GM18498 (cell line): ENCODE measurements around the gene ZNF628.
"Not testable (repeated sequence)": the region's sequence is repeated elsewhere in the genome, so short reads cannot be mapped to it uniquely, and the experiment has no call there.

ENCODE experiments used
- ATAC-seq: cut with Tn5 transposase; IDR thresholded peaks from one replicate; pipeline ENCODE4 v1.9.1; 2021; ENCODE audit warnings: mild to moderate bottlenecking, moderate library complexity; ENCODE audit not compliant: unreplicated experiment

ZNF628 gene

DNA sequence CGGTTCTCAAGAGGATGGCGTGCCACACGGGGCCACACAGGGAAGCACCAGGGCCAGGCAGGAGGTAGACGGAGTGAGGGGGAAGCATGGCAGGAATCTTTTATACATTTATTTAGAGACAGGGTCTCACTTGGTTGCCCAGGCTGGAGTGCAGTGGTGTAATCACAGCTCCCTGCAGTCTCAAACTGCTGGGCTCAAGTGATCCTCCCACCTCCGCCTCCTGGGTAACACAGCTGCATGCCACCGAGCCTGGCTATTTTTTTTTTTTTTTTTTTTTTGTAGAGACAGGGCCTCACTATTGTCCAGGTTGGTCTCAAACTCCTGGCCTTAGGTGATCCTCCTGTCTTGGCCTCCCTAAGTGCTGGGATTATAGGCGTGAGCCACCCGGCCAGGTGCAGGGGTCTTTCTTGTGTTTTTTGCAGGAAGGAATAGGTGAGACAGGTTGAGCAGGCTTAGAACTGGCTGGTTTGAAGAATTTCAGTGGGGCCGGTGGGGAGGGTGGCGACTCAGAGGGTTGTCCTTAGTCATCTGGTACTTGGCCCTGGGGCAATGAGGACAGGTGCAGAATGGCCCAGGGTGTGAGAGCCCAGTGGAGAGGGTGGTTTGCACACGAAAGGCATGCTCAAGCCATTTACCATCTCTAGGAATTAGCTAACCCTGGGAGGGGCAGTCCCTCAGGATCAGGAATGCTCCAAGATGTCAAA, 19.4 kb downstream of the ZNF628 start:
- no peak for ATAC-seq

DNA sequence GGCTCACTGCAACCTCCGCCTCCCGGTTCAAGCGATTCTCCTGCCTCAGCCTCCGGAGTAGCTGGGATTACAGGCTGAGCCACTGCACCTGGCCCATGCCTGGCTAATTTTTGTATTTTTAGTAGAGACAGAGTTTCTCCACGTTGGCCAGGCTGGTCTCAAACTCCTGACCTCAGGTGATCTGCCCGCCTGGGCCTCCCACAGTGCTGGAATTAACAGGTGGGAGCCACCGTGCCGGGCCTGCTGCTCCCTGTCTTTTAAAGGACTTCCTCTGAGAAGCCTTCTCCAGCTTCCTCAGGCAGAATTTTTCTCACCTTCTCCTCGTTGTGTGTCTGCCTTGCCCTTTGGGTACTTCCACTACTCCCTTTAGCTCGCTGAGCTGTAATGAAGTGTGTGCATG, 20.4 kb downstream of the ZNF628 start:
- ATAC-seq = not testable (repeated sequence)

DNA sequence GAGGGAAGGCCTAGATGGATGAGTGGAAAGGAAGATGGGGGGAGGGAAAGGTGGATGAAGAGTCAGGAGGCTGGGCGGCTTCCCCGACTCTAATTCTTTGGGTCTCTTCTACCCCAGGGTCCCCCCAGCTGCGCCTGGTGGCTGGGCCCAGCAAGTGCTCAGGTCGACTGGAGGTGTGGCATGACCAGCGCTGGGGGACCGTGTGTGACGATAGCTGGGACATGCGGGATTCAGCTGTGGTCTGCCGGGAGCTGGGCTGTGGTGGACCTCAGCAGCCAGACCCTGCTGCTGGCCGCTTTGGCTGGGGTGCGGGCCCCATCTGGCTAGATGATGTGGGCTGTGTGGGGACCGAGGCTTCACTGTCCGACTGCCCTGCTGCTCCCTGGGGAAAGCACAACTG, 21.3 kb downstream of the ZNF628 start:
- no peak for ATAC-seq

DNA sequence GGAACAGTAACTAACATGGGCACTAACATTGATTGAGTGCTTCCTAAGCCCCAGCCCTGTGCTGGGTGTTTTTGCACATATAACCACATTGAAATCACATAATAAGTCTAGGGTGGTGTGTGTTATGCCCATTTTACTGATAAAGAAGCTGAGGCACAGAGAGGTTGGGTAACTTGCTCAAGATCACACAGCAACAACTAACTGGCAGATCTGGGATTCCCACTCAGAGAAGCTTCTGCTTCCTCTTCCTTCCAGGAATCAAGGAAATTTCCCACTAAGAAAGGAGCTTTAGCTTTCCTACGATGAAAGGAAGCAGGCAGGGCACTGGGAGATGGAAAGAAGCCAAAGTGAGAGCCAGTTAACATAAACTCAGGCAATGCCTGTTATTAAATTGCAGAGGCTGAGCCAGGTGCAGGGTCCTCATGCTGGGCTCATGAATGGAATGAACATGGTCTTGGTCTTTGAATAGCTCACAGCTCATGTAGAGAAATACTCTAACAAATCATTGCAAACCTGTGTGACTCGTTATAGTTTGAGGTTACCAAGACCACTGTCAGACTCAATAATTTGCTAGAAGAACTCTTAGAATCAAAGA, 21.9 kb downstream of the ZNF628 start:
- no peak for ATAC-seq

DNA sequence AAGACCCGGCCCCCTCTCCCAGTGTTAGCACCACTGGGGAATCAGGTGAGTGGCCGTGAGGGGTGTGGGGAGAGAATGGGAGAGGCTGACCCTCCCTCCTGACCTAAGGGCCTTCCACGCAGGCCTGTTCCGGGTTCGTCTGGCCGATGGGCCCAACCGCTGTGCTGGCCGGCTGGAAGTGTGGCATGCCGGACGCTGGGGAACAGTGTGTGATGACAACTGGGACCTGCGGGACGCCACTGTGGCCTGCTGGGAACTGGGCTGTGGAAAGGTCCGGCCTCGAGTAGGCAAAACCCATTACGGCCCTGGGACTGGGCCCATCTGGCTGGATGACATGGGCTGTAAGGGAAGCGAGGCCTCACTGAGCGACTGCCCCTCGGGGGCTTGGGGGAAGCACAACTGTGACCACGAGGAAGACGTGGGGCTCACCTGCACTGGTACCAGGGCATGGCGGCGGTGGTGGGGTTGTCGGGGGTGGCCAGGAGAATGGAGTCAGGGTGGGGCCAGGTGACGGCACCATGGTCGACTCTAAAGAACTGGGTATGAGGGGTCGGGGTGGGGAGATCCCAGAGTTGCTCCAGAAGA, 24.0 kb downstream of the ZNF628 start:
- ATAC-seq = no peak

DNA sequence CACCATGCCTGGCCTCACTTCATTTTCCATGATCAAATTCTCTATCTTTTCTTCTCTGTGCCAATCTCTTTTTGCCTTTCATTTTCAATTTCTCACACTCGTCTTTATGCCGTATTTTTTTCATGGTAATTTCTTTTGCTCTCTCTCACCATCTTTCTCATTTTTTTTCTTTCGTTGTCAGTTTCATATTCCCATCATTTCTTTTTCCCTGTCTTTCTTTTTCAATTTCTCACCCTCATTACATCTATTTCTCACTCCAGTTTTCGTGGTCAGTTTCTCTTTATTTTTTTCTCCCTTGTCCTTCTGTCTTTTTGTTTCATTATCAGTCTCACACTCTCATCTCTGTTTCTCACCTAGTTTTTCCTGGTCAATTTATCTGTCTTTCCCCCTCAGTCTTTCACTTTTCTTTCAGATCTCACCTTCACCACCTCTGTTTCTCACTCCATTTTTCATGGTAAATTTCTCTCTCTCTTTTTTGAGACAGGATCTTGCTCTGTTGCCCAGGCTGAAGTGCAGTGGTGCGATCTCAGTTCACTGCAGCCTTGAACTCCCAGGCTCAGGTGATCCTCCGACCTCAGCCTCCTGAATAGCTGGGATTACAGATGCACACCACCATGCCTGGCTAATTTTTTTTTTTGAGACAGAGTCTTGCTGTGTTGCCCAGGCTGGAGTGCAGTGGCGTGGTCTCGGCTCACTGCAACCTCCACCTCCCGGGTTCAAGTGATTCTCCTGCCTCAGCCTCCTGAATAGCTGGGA, 26.0 kb downstream of the ZNF628 start:
- ATAC-seq = no peak

DNA sequence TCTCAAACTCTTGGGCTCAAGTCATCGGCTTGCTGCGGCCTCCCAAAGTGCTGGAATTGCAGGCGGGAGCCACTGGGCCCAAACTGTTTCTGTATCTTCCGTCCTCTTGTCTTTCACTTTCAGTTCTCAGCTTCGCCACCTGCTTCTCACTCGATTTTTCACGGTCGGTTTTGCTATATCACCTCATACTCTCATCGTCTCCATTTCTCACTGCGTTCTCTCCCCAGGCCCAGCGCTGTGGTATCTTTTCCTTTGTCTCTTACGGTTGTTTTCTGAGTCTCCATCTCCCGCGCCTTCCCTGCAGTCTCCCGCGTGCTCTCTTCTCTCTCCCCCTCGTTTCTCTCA, 26.7 kb downstream of the ZNF628 start:
- no peak for ATAC-seq

DNA sequence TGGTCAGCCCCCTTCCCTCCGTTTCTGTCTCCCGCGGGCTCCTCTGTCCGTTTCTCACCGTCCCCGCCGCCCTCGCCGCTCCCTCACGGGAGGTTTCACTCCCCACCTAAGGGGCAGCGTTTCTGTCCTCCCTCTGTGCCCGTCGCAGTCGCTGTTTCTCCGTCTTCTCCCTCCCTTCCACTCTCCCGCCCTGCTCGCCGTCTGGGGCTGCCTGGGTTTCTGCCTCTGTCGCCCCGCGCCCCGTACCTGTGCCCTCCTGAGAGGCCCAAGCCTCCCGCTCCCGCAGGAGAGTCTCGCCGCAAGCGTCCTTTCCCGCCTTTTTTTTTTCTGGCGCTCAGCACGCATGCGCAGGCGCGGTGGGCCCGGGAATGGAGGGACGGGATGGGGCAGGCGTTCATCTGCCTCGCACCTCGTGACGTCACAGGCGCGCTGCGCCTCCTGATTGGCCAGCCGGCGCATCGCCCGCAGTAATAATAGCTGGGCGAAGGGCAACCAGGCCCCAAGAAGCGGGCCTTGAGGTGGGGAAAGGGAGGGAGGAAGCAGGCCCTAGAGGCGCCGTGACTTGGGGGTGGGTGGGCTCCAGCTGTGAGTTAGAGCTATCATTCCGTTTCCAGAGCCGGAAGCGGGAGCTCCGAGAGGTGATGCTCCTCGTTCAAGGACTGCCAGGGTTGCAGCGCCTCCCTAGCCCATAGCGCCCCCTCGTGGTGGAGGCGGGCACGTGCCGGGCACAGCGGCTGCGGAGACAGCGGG, 27.3 kb downstream of the ZNF628 start:
- peak; percentile 92 for ATAC-seq

DNA sequence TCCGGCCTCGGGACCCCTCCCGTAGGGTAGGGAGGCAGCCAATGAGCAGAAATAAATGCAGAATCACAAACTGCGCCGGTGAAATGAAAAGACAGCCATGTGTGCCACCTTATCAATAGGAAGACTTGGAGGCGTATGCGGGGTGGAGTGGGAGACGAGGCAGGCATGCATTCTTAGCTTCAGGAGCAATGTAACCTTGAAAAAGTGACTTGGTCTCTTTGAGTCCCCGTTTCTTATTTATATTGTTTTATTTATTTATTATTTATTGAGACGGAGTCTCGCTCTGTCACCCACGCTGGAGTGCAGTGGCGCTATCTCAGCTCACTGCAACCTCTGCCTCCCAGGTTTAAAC, 27.8 kb downstream of the ZNF628 start:
- ATAC-seq = no peak

DNA sequence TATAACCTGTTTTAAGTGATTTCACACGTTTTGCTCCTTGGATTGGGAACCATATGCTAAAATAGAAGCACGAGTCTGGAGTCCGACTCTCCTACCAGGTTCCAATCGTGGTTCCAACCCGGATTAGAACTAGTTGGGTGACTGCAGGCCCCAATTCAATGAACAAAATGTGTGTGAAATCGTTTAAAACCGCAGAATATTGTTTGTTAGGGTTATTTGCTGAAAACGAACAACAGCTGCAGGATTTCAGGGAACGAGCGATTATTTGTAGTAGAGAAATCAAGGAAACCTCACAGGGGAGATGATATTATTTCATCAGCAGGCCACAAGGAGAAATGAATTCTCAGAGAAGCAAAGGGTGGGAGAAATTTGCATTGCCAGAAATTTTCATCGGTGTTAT, 28.6 kb downstream of the ZNF628 start:
- ATAC-seq = no peak

DNA sequence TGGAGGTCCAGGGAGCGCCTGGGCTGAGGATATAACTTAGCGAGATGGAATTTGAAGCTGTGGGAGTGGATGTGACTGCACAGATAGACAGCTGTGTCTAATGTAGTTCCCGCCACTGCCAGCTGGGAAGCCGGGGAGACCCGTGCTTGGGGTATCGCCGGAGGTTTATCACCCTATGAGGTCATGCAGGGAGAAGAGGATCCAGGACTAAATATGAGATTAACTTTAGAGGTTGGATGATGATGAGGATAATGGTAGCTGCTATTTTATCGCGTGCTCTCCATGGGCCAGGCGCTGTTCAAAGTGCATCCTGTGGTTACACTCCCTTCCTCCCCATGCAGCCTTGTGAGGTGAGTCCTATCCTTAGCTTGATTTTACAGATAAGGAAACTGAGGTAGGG, 31.7 kb downstream of the ZNF628 start:
- ATAC-seq = no peak

DNA sequence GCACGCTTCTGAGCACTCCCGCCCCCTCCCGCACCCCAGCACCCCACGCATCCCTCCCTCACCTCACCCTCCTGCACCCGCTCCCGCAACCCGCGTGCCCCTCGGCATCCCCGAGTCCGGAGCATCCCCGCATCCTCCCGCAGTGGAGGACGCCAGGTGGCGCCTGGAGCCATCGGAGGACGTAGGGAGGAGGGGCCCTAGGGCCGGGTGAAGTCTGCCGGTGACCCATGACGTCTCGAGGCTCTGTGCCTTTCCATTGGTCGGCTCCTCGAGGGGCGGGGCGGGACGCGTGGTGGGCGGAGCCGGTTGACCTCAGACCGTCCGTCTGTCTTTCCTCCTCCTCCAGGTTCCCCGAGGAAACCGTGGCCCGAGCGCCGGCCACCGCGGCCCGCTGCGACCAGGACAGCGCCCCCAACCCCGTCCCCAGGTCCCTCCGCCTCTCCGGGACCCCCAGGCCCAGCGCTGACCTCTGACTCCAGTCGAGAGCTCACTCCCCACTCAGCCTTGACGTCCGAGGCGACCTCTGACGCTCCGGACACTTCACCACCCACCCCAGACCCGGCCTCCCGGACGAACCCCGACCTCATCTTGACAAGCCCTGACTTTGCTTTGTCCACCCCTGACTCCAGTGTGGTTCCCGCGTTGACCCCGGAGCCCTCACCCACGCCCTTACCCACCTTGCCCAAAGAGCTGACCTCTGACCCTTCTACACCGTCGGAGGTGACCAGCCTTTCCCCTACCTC, 40.6 kb downstream of the ZNF628 start:
- ATAC-seq = peak; percentile 99

DNA sequence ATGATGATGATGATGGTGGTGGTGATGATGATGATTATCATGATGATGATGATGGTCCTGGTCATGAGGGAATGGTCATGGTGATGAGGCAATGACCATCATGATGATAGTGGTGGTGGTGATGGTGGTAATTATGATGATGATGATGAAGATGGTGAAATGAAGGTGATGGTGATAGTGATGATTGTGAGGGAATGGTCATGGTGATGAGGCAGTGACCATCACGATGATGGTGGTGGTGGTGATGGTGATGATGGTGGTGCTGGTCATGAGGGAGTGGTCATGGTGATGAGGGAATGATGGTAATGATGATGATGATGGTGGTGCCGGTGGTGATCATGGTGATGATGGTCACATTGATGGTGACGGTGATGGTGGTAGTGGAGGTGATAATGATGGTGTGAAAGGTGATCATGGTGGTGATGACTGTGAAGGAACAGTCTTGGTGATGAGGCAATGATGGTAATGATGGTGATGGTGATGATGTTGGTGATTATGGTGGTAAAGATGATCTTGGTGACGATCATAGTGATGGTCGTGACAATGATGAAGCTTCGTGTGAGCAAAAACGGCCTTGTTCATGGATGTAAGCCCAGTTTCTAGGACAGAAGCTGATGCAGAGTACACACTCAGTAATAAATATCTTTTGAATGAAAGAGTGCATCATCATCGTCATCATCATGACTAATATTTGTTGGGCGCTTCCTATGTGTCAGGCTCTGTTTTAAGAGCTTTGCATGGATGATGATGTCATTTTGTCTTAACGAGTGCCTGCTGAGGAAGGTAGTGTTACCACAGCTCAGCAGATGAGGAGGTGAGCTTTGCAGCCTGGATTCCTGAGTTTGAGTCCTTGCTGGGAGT, 43.3 kb downstream of the ZNF628 start:
- no peak for ATAC-seq

DNA sequence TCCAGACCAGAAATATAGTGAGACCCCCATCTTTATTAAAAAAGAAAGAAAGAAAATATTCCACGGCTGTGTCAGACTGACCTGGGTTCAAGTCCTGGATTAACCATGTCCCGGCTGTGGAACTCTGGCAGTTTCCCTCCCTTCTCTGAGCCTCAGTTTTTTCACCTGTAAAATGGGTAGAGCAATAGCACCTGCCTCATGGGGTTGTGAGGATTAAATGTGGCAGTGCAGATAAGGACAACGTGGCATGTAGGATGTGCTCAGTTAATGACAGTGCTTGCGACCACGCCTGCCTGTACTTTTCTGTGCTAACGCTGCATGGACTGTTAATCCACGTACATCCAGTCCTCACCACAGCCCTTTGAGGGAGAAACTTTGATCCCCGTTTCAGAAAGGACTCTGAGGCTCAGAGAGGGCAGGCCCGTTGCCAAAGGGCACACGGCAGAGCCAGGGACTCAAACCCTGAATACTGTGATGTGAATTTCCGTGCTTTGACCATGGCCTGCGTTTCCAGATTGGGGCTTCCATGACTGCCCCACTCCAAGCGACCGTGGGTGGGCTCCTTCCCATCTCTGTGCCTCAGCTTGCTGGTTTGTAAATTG, 44.4 kb downstream of the ZNF628 start:
- no peak for ATAC-seq

DNA sequence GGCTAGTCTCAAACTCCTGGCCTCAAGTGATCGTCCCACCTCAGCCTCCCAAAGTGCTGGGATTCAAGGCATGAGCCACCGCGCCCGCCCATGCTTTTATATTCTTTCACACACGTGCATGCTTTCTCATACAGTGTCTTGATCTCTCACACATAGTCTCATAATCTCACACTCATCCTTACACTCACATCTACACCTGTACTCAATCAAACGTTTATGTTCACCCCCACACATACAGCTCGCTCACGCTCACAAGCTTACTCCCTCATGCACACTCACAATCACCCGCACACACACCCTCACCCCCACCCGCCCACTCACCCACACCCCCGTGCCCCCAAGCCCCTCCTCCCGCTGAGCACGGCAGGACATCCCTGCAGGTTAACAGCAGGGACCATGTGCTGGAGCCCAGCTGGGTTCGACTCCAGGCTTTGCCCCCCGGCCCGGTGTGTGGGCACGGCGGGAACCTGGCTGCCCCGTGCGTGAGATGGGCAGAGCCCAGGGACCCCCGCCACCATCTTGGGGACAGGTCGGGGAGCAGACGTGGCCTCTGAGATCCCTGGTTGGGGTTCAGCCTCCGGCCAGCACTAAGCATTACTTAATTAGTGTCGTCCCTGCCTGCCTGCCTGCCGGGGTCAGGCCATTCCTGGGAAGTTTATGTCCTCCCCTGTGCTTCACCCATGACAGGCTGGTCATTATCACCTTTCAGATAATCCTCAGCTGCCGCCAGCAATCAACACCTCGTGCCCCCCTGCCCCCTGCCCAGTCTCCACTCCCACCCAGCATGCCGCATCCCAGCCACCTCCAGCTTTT, 49.1 kb downstream of the ZNF628 start:
- no peak for ATAC-seq

DNA sequence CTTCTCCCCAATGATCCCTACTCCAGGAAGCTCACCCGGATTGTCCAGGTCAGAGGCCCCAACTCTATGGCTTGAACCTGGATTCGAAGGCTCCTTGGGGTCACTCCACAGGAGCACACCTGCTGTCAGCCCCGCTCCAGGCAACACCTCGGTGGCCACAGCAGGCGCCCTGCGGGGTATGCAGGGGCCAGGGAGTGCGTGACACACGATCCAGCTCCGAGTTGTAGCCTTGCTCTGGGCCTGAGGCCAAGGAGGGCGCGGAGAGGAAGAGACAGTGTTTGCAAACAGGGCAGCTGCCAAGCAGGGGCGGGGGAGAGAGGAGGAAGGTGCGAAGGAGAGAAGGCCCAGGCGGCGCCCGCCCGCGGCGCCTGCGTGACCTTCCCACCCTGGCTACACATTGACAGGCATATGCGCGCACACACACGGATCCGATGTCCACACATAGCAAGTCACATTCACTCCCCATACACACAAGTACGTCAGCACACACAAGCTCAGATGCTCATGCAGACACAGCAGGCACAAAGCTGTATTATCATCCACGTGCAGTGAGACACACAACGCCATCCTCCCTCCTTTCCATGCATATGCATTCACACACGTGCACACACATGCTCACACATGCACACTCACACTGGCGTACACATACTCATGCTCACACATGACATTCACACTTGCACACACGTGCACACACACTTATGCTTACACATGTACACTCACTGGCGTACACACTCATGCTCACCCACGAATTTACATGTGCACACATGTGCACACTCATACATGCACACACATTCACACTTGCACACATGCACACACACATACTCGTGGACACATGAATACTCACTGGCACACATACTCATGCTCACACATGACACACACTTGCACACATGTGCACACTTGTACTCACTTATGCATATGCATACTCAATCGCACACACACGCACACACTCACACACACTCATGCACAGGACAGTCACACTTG, 50.1 kb downstream of the ZNF628 start:
- ATAC-seq = no peak
